Measurements from ENCODE around the gene SENP8. TPM values are rescaled to one million over a fixed set of nuclear protein-coding genes. Genes with fewer than 3 reads are reported as not detected.

Gene SENP8
- total and polyA plus RNA-seq, 2 experiments from 2014 or later: 1.5 to 2.0 TPM

- Histone ChIP-seq H3K27ac (no peak overlapping the region), H2AFZ (no peak overlapping the region), H4K20me1 (ENCODE audit: insufficient read depth, poor library complexity, severe bottlenecking) (no peaks in the 10 kb centered on the region), H3K27me3 (peaks cover 13% of the 10 kb centered on the region), H3K36me3 (replicated peaks; ENCODE audit: insufficient read depth, low read depth) (no peaks in the 10 kb centered on the region), H3K79me2 (no peaks in the 10 kb centered on the region), H3K4me1 (ENCODE audit: insufficient read depth) (peaks cover 15% of the 10 kb centered on the region), H3K9me2 (replicated peaks; ENCODE audit: insufficient read depth) (no peaks in the 10 kb centered on the region), H3K4me2 (no peak overlapping the region), H3K9me3 (ENCODE audit: low read depth) (no peaks in the 10 kb centered on the region), H3K4me3 (no peak overlapping the region)
- DNase-seq (ENCODE audit: low spot score): no peak
- TF ChIP-seq CTCF (IDR thresholded peaks at IDR 0.05; ENCODE audit: poor library complexity): no peak
- no peak for TF ChIP-seq EZH2phosphoT487 (IDR thresholded peaks at IDR 0.05; ENCODE audit: low read depth, severe bottlenecking, unreplicated experiment)
- TF ChIP-seq EZH2 (IDR thresholded peaks at IDR 0.05; ENCODE audit: borderline replicate concordance): no peak
- WGBS (ENCODE audit: low lambda C conversion rate, missing lambda C conversion rate): 91% methylated on average over 3 of the region's 3 CpGs
Measured at GRCh38 chr15:72182244-72182643, 64.0 kb downstream of the SENP8 start.

- Histone ChIP-seq H3K4me3 (no peak overlapping the region), H3K4me1 (ENCODE audit: insufficient read depth) (peaks cover 15% of the 10 kb centered on the region)
- TF ChIP-seq EZH2 (IDR thresholded peaks at IDR 0.05; ENCODE audit: borderline replicate concordance) (no peak), EZH2phosphoT487 (IDR thresholded peaks at IDR 0.05; ENCODE audit: low read depth, severe bottlenecking, unreplicated experiment) (no peak), CTCF (IDR thresholded peaks at IDR 0.05; ENCODE audit: poor library complexity) (no peak)
Measured at GRCh38 chr15:72182673-72183072, 64.5 kb downstream of the SENP8 start.

GRCh38 chr15:72183781-72184164 is 65.6 kb downstream of the SENP8 start:
- no peak for DNase-seq (ENCODE audit: low spot score)
- WGBS (ENCODE audit: low lambda C conversion rate, missing lambda C conversion rate): 41% methylated on average over 12 of the region's 12 CpGs
- H3K4me2 ChIP-seq: peak overlapping the region; percentile 89
- H3K4me3 ChIP-seq: no peak overlapping the region
- no peak overlapping the region for H2AFZ ChIP-seq
- H3K27me3 ChIP-seq: peaks cover 13% of the 10 kb centered on the region
- no peaks in the 10 kb centered on the region for H3K79me2 ChIP-seq
- H3K36me3 ChIP-seq (replicated peaks; ENCODE audit: insufficient read depth, low read depth): no peaks in the 10 kb centered on the region
- H4K20me1 ChIP-seq (ENCODE audit: insufficient read depth, poor library complexity, severe bottlenecking): no peaks in the 10 kb centered on the region
- peaks cover 15% of the 10 kb centered on the region for H3K4me1 ChIP-seq (ENCODE audit: insufficient read depth)
- H3K9me2 ChIP-seq (replicated peaks; ENCODE audit: insufficient read depth): no peaks in the 10 kb centered on the region
- H3K9me3 ChIP-seq (ENCODE audit: low read depth): no peaks in the 10 kb centered on the region
- no peak overlapping the region for H3K27ac ChIP-seq
- no peak for TF ChIP-seq CTCF (IDR thresholded peaks at IDR 0.05; ENCODE audit: poor library complexity)

More at GRCh38 chr15:72182673-72183072, 64.5 kb downstream of the SENP8 start:
- H3K27me3 ChIP-seq: peaks cover 13% of the 10 kb centered on the region
- no peaks in the 10 kb centered on the region for H3K9me3 ChIP-seq (ENCODE audit: low read depth)
- WGBS (ENCODE audit: low lambda C conversion rate, missing lambda C conversion rate): 81% methylated on average over 3 of the region's 3 CpGs
- H4K20me1 ChIP-seq (ENCODE audit: insufficient read depth, poor library complexity, severe bottlenecking): no peaks in the 10 kb centered on the region
- H3K79me2 ChIP-seq: no peaks in the 10 kb centered on the region
- H3K4me2 ChIP-seq: no peak overlapping the region
- no peaks in the 10 kb centered on the region for H3K36me3 ChIP-seq (replicated peaks; ENCODE audit: insufficient read depth, low read depth)
- DNase-seq (ENCODE audit: low spot score): no peak
- H3K9me2 ChIP-seq (replicated peaks; ENCODE audit: insufficient read depth): no peaks in the 10 kb centered on the region
- no peak overlapping the region for H2AFZ ChIP-seq
- H3K27ac ChIP-seq: no peak overlapping the region

Data from hepatocyte (in vitro differentiated cells).